GM23338 (cell line): ENCODE data around the gene NTN1. TPM values are rescaled to one million over a fixed set of nuclear protein-coding genes. Genes with fewer than 3 reads are reported as not detected.

ENCODE experiments used
- ATAC-seq: fragments of 200-7000 bp; cut with Tn5 transposase; 3 replicates; pipeline ENCODE4 v1.9.1; 2020
- DNase-seq: peaks from one replicate; pipeline ENCODE4 v3.0.0-alpha.2; 2015; ENCODE audit warnings: low spot score
- H2AFZ ChIP-seq: fragments of 200-600 bp; sonication (generic); 2 replicates; pipeline ENCODE4 v1.8.0; 2016; ENCODE audit warnings: antibody characterized with exemption, mild to moderate bottlenecking, moderate library complexity
- H3F3A ChIP-seq: fragments of 200-600 bp; sonication (generic); replicated peaks from 2 replicates; pipeline ENCODE4 v1.8.0; 2017; ENCODE audit warnings: antibody characterized with exemption, mixed run types, low read depth
- H3K27ac ChIP-seq: fragments of 200-600 bp; sonication (generic); 2 replicates; pipeline ENCODE4 v1.6.1; 2016; ENCODE audit warnings: low read depth
- H3K27me3 ChIP-seq: fragments of 200-600 bp; sonication (generic); 2 replicates; pipeline ENCODE4 v1.8.0; 2016; ENCODE audit warnings: mild to moderate bottlenecking, mixed run types, moderate library complexity; ENCODE audit not compliant: insufficient read depth
- H3K36me3 ChIP-seq: fragments of 200-600 bp; sonication (generic); 2 replicates; pipeline ENCODE4 v1.8.0; 2016; ENCODE audit warnings: mild to moderate bottlenecking; ENCODE audit not compliant: insufficient read depth
- H3K4me1 ChIP-seq: fragments of 200-600 bp; sonication (generic); 2 replicates; pipeline ENCODE4 v1.8.0; 2016; ENCODE audit warnings: mild to moderate bottlenecking, moderate library complexity; ENCODE audit not compliant: insufficient read depth
- H3K4me2 ChIP-seq: fragments of 200-600 bp; sonication (generic); 2 replicates; pipeline ENCODE4 v1.7.1; 2017; ENCODE audit warnings: mixed run types
- H3K4me3 ChIP-seq: fragments of 200-600 bp; sonication (generic); 2 replicates; pipeline ENCODE4 v1.6.1; 2016; ENCODE audit warnings: mixed run types
- H3K79me2 ChIP-seq: fragments of 200-600 bp; sonication (generic); replicated peaks from 2 replicates; pipeline ENCODE4 v1.8.0; 2017; ENCODE audit warnings: mild to moderate bottlenecking; ENCODE audit not compliant: insufficient read depth
- H3K9me2 ChIP-seq: fragments of 200-600 bp; sonication (generic); 2 replicates; pipeline ENCODE4 v1.8.0; 2017; ENCODE audit not compliant: insufficient read depth
- H4K20me1 ChIP-seq: fragments of 200-600 bp; sonication (generic); replicated peaks from 2 replicates; pipeline ENCODE4 v1.8.0; 2017; ENCODE audit warnings: mild to moderate bottlenecking; ENCODE audit not compliant: insufficient read depth
- H3K27ac Mint-ChIP-seq: 2 replicates; pipeline ENCODE4 v1.8.0; 2020; ENCODE audit warnings: inconsistent platforms, mild to moderate bottlenecking, moderate library complexity, mixed read lengths
- H3K27me3 Mint-ChIP-seq: 3 replicates; pipeline ENCODE4 v1.8.0; 2022; ENCODE audit warnings: low read depth, mild to moderate bottlenecking, moderate library complexity, mixed read lengths, inconsistent platforms; ENCODE audit not compliant: insufficient read depth, poor library complexity
- H3K36me3 Mint-ChIP-seq: 3 replicates; pipeline ENCODE4 v1.8.0; 2021; ENCODE audit warnings: low read depth, mild to moderate bottlenecking, inconsistent platforms, moderate library complexity, mixed read lengths
- H3K4me1 Mint-ChIP-seq: 3 replicates; pipeline ENCODE4 v1.8.0; 2020; ENCODE audit warnings: mild to moderate bottlenecking, inconsistent platforms, mixed read lengths
- H3K4me3 Mint-ChIP-seq: 3 replicates; pipeline ENCODE4 v1.8.0; 2021; ENCODE audit warnings: moderate library complexity, mild to moderate bottlenecking, inconsistent platforms, mixed read lengths
- H3K9me3 Mint-ChIP-seq: 3 replicates; pipeline ENCODE4 v1.8.0; 2020; ENCODE audit warnings: moderate library complexity, mild to moderate bottlenecking, inconsistent platforms, mixed read lengths
- CREB1 ChIP-seq: fragments of 250-450 bp; sonication (Bioruptor Pico); IDR thresholded peaks from 2 replicates; pipeline ENCODE4 v1.5.0; 2020; ENCODE audit warnings: low read depth, mild to moderate bottlenecking, moderate library complexity
- EZH2 ChIP-seq: fragments of 200-600 bp; sonication (generic); IDR thresholded peaks from one replicate; pipeline ENCODE4 v1.8.0; 2017; ENCODE audit warnings: antibody characterized with exemption, mild to moderate bottlenecking, low read depth; ENCODE audit not compliant: unreplicated experiment
- JUNB ChIP-seq: IDR thresholded peaks from one replicate; pipeline ENCODE4 v1.6.1; 2016; ENCODE audit warnings: antibody characterized with exemption; ENCODE audit not compliant: unreplicated experiment
- NANOG ChIP-seq: IDR thresholded peaks from 2 replicates; pipeline ENCODE4 v1.6.1; 2016; ENCODE audit warnings: antibody characterized with exemption, borderline replicate concordance
- POLR2AphosphoS5 ChIP-seq: IDR thresholded peaks from 2 replicates; pipeline ENCODE4 v1.6.1; 2016; ENCODE audit warnings: antibody characterized with exemption, low read depth
- STAT1 ChIP-seq: IDR thresholded peaks from one replicate; pipeline ENCODE4 v1.6.1; 2016; ENCODE audit warnings: antibody characterized with exemption; ENCODE audit not compliant: unreplicated experiment
- ZNF114 ChIP-seq: fragments of 250-450 bp; sonication (Bioruptor Pico); IDR thresholded peaks from 2 replicates; pipeline ENCODE4 v1.5.0; 2020; ENCODE audit warnings: mild to moderate bottlenecking, moderate library complexity
- ZNF331 ChIP-seq: fragments of 250-450 bp; sonication (Bioruptor Pico); IDR thresholded peaks from 2 replicates; pipeline ENCODE4 v1.5.0; 2020; ENCODE audit warnings: low read depth, mild to moderate bottlenecking, moderate library complexity
- polyA plus RNA-seq: library from polyadenylated mRNA; unstranded; fragments of >200 nt; fragmentation: Nextera tagmentation; extraction: Ambion mirVana; gene quantifications from 2 replicates; pipeline ENCODE4 v1.2.1, GENCODE V29; 2016
- total RNA-seq: library from RNA; depleted of rRNA; stranded (reverse); fragments of >200 nt; shearing (Covaris generic); gene quantifications from 2 replicates; pipeline ENCODE4 v1.2.3, GENCODE V29; 2014
- TF ChIP-seq, protein P1 (sequence below): fragments of 250-450 bp; sonication (Bioruptor Pico); IDR thresholded peaks from 2 replicates; pipeline ENCODE4 v1.5.0; 2020; ENCODE audit warnings: mild to moderate bottlenecking, moderate library complexity
- TF ChIP-seq, protein P2 (sequence below), 2 experiments: fragments of 200-600 bp in 1 of 2; sonication (generic) in 1 of 2; conservative IDR thresholded peaks; 2 replicates each; pipeline versions ENCODE4 v1.5.1 to v1.6.1; 2016 to 2017; ENCODE audit warnings: antibody characterized with exemption in 2 of 2, low read depth in 2 of 2, mild to moderate bottlenecking in 2 of 2, moderate library complexity in 1 of 2
- TF ChIP-seq, protein P3 (sequence below): IDR thresholded peaks from one replicate; pipeline ENCODE4 v1.6.1; 2018; ENCODE audit warnings: antibody characterized with exemption; ENCODE audit not compliant: unreplicated experiment

NTN1 gene
- total and polyA plus RNA-seq, 2 experiments from 2014 or later = 0.57 to 2.6 TPM

DNA sequence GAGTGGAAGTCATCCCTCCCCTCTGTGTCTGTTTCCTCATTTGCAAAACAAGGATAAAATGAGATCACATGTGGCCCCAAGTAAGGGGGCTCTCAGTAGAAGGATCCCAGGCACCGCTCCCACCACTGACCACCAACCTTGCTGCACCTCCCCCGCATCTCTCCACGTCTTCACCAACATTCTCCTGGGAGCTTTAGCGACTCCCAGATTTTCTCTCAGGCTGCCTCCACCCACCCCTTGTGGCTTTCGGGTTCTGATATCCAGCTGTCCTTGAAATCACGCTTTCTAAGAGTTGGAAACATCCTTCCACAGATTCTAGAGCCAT is 16.4 kb upstream of the NTN1 start (continued):
- TF ChIP-seq, protein P1, sequence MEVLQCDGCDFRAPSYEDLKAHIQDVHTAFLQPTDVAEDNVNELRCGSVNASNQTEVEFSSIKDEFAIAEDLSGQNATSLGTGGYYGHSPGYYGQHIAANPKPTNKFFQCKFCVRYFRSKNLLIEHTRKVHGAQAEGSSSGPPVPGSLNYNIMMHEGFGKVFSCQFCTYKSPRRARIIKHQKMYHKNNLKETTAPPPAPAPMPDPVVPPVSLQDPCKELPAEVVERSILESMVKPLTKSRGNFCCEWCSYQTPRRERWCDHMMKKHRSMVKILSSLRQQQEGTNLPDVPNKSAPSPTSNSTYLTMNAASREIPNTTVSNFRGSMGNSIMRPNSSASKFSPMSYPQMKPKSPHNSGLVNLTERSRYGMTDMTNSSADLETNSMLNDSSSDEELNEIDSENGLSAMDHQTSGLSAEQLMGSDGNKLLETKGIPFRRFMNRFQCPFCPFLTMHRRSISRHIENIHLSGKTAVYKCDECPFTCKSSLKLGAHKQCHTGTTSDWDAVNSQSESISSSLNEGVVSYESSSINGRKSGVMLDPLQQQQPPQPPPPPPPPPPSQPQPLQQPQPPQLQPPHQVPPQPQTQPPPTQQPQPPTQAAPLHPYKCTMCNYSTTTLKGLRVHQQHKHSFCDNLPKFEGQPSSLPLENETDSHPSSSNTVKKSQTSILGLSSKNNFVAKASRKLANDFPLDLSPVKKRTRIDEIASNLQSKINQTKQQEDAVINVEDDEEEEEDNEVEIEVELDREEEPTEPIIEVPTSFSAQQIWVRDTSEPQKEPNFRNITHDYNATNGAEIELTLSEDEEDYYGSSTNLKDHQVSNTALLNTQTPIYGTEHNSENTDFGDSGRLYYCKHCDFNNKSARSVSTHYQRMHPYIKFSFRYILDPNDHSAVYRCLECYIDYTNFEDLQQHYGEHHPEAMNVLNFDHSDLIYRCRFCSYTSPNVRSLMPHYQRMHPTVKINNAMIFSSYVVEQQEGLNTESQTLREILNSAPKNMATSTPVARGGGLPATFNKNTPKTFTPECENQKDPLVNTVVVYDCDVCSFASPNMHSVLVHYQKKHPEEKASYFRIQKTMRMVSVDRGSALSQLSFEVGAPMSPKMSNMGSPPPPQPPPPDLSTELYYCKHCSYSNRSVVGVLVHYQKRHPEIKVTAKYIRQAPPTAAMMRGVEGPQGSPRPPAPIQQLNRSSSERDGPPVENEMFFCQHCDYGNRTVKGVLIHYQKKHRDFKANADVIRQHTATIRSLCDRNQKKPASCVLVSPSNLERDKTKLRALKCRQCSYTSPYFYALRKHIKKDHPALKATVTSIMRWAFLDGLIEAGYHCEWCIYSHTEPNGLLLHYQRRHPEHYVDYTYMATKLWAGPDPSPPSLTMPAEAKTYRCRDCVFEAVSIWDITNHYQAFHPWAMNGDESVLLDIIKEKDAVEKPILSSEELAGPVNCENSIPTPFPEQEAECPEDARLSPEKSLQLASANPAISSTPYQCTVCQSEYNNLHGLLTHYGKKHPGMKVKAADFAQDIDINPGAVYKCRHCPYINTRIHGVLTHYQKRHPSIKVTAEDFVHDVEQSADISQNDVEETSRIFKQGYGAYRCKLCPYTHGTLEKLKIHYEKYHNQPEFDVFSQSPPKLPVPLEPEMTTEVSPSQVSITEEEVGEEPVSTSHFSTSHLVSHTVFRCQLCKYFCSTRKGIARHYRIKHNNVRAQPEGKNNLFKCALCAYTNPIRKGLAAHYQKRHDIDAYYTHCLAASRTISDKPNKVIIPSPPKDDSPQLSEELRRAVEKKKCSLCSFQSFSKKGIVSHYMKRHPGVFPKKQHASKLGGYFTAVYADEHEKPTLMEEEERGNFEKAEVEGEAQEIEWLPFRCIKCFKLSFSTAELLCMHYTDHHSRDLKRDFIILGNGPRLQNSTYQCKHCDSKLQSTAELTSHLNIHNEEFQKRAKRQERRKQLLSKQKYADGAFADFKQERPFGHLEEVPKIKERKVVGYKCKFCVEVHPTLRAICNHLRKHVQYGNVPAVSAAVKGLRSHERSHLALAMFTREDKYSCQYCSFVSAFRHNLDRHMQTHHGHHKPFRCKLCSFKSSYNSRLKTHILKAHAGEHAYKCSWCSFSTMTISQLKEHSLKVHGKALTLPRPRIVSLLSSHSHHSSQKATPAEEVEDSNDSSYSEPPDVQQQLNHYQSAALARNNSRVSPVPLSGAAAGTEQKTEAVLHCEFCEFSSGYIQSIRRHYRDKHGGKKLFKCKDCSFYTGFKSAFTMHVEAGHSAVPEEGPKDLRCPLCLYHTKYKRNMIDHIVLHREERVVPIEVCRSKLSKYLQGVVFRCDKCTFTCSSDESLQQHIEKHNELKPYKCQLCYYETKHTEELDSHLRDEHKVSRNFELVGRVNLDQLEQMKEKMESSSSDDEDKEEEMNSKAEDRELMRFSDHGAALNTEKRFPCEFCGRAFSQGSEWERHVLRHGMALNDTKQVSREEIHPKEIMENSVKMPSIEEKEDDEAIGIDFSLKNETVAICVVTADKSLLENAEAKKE = no peak
- TF ChIP-seq CREB1 (CRISPR knock-in tag) (no peak), POLR2AphosphoS5 (no peak)

DNA sequence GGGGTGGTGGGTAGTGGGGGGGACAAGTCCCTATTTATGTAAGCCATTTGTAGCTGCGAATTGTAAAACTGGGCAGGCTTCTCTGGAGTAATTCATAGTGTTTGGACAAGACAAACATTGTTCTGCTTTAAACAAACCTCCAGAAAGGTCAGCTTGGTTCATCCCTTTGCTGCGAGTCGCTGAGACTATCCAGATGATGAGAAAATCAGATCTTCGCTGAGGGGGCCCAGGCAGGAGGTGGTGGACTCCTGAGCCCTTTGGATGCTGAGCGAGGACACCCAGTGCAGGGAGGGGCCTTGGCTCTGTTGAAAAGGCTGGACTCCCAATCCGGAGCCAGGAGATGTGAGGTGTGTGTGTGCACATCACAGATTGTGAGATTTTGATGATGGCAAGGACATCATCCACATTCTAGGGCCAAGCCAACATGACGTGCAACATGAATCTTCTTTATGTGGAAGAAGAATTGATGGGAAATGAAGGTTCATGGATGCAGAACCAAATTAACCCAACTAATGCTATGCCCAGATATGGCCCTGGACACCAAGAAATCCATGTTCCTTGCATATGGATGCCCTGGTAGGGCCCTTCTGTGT is 15.0 kb upstream of the NTN1 start:
- Mint-ChIP-seq H3K36me3 (no peaks in the 10 kb centered on the region; the same call in 2 of the 3 replicates), H3K4me3 (no peak overlapping the region), H3K27me3 (peaks cover 81% of the 10 kb centered on the region), H3K27ac (no peak overlapping the region), H3K9me3 (peaks cover 1% of the 10 kb centered on the region; the same call in 1 of the 3 replicates), H3K4me1 (peaks cover 12% of the 10 kb centered on the region)
- Histone ChIP-seq H2AFZ (no peak overlapping the region), H3K4me1 (peaks cover 14% of the 10 kb centered on the region), H3K36me3 (no peaks in the 10 kb centered on the region; the same call in 1 of the 2 replicates), H3K4me3 (no peak overlapping the region), H4K20me1 (no peaks in the 10 kb centered on the region; the same call in 1 of the 2 replicates), H3K9me2 (no peaks in the 10 kb centered on the region), H3K27me3 (peaks cover 100% of the 10 kb centered on the region), H3K4me2 (no peak overlapping the region), H3K27ac (no peak overlapping the region), H3F3A (no peaks in the 10 kb centered on the region), H3K79me2 (no peaks in the 10 kb centered on the region)
- DNase-seq (no peak), ATAC-seq (no peak)
- TF ChIP-seq, protein P2, sequence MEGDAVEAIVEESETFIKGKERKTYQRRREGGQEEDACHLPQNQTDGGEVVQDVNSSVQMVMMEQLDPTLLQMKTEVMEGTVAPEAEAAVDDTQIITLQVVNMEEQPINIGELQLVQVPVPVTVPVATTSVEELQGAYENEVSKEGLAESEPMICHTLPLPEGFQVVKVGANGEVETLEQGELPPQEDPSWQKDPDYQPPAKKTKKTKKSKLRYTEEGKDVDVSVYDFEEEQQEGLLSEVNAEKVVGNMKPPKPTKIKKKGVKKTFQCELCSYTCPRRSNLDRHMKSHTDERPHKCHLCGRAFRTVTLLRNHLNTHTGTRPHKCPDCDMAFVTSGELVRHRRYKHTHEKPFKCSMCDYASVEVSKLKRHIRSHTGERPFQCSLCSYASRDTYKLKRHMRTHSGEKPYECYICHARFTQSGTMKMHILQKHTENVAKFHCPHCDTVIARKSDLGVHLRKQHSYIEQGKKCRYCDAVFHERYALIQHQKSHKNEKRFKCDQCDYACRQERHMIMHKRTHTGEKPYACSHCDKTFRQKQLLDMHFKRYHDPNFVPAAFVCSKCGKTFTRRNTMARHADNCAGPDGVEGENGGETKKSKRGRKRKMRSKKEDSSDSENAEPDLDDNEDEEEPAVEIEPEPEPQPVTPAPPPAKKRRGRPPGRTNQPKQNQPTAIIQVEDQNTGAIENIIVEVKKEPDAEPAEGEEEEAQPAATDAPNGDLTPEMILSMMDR (conservative IDR thresholded peaks at IDR 0.05; ENCODE audit: low read depth in 2 of 2) = no peak
- TF ChIP-seq ZNF114 (CRISPR knock-in tag) (no peak), CREB1 (CRISPR knock-in tag) (no peak), NANOG (no peak), ZNF331 (CRISPR knock-in tag) (no peak), EZH2 (no peak), POLR2AphosphoS5 (no peak), JUNB (no peak), STAT1 (no peak)
- TF ChIP-seq, protein P3, sequence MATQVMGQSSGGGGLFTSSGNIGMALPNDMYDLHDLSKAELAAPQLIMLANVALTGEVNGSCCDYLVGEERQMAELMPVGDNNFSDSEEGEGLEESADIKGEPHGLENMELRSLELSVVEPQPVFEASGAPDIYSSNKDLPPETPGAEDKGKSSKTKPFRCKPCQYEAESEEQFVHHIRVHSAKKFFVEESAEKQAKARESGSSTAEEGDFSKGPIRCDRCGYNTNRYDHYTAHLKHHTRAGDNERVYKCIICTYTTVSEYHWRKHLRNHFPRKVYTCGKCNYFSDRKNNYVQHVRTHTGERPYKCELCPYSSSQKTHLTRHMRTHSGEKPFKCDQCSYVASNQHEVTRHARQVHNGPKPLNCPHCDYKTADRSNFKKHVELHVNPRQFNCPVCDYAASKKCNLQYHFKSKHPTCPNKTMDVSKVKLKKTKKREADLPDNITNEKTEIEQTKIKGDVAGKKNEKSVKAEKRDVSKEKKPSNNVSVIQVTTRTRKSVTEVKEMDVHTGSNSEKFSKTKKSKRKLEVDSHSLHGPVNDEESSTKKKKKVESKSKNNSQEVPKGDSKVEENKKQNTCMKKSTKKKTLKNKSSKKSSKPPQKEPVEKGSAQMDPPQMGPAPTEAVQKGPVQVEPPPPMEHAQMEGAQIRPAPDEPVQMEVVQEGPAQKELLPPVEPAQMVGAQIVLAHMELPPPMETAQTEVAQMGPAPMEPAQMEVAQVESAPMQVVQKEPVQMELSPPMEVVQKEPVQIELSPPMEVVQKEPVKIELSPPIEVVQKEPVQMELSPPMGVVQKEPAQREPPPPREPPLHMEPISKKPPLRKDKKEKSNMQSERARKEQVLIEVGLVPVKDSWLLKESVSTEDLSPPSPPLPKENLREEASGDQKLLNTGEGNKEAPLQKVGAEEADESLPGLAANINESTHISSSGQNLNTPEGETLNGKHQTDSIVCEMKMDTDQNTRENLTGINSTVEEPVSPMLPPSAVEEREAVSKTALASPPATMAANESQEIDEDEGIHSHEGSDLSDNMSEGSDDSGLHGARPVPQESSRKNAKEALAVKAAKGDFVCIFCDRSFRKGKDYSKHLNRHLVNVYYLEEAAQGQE = no peak
